Pons (tissue), 1 donor: ENCODE data around the gene KRTAP12-2.
"Not testable (repeated sequence)": the region's sequence is repeated elsewhere in the genome, so short reads cannot be mapped to it uniquely, and the experiment has no call there.

ENCODE experiments used
- DNase-seq: peaks from one replicate; pipeline ENCODE4 v3.0.0-alpha.2; 2016; ENCODE audit warnings: low spot score

The KRTAP12-2 gene

GRCh38 chr21:44702111-44702972 is 35.6 kb upstream of the KRTAP12-2 start:
- DNase-seq: no peak

GRCh38 chr21:44701541-44701940 is 34.8 kb upstream of the KRTAP12-2 start:
- no peak for DNase-seq

DNA sequence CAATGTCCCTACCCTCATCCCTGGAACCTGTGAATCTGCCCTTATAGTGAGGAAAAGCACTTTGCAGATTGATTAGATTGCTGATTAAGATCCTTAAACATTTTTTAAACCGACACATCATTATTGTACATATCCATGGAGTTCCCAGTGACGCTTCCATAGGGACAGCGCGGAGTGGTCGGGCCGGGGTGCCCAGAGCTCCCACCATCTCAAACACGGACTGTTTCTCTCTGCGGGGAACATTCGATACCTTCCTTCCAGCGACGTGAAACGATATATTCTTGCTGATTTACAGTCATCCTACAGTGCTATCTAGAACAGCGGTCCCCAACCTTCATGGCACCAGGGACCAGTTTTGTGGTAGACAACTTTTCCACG is 34.3 kb upstream of the KRTAP12-2 start:
- DNase-seq: no peak

- no peak for DNase-seq
Measured at GRCh38 chr21:44700101-44701022, 33.6 kb upstream of the KRTAP12-2 start.

DNA sequence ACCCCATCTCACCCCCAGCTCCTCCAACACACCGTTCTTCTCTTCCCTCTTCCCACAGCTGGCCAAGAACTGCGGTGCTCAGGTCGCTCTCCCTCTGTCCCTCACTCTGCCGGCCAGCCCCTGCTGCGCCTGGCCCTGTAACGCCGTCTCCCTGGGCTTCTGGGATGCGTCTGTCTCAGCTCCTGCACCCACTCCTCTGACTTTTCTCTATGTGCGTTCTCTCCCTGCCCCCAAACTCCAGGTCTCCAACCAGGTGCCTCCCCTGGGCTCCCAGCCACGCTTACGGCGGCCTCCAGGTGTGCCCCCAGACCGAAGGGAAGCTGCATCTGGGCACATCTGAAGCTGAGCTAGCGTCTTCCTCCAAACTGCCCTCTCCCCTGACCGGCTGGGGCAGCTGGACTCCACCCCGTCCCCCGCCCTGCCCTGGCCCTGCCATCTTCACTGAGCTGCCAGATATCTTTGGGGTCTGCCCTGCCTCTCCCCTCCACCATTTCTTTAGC is 32.8 kb upstream of the KRTAP12-2 start:
- DNase-seq: no peak

- DNase-seq: no peak
Measured at GRCh38 chr21:44697811-44698734, 31.3 kb upstream of the KRTAP12-2 start.

DNA sequence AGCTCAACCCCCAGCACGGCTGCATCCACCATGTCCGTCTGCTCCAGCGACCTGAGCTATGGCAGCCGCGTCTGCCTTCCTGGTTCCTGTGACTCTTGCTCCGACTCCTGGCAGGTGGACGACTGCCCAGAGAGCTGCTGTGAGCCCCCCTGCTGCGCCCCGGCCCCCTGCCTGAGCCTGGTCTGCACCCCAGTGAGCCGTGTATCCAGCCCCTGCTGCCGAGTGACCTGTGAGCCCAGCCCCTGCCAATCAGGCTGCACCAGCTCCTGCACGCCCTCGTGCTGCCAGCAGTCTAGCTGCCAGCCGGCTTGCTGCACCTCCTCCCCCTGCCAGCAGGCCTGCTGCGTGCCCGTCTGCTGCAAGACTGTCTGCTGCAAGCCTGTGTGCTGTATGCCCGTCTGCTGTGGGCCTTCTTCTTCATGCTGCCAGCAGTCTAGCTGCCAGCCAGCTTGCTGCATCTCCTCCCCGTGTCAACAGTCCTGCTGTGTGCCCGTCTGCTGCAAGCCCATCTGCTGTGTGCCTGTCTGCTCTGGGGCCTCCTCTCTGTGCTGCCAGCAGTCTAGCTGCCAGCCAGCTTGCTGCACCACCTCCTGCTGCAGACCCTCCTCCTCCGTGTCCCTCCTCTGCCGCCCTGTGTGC is 30.6 kb upstream of the KRTAP12-2 start, which contains the start of gene KRTAP10-12:
KRTAP10-12 (plus strand) TSS at position 1 of the 639 bp plus-strand sequence; CDS start at position 31, 30 bp downstream.
- not testable (repeated sequence) for DNase-seq

GRCh38 chr21:44696572-44696971 is 29.8 kb upstream of the KRTAP12-2 start:
- DNase-seq: no peak

GRCh38 chr21:44695641-44696040 is 28.9 kb upstream of the KRTAP12-2 start:
- no peak for DNase-seq

GRCh38 chr21:44695184-44695583 is 28.5 kb upstream of the KRTAP12-2 start:
- DNase-seq: no peak

DNA sequence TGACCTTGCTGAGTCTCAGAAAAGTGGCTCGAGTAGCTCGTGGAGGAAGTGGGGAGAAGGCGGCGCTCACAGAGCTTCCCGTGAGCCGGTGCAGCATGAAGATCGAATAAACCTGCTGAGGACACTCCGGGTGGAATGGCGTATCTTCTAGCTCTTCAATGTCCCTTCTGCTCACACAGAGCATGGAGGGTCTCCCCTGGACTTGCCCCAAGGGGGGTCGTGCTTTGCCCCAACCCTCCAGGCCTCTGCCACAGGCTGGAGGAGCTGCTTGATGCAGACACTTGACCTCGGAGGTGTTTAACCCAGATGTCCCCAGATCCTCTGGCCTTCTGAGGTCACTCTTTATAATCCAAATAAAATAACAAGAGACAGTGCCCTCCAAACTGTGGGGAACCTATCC is 28.0 kb upstream of the KRTAP12-2 start:
- DNase-seq: no peak

DNA sequence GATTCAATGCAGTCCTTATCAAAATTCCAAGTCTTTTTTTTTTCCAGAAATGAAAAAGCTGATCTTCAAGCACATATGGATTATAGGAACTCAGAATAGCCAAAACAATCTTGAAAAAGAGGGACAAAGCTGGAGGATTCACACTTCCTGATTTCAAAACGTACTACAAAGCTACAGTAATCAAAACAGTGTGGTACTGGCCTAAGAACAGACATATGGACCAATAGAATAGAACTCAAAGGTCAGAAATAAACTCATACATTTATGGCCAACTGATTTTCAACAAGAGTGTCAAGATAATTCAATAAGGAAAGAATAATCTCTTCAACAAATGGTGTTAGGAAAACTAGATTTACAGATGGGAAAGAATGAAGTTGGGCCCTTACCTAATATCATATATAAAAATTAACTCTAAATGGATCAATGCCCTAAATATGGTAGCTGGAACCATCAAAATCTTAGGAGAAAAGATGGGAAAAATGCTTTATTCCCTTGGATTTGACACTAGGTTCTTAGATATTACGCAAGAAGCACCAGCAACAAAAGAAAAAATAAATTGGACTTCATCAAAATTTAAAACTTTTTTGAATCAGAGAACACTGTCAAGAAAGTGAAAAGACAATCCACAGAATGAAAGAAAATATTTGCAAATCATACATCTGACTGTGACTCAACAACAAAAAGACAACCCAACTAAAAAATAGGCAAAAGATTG is 26.2 kb upstream of the KRTAP12-2 start:
- no peak for DNase-seq

DNA sequence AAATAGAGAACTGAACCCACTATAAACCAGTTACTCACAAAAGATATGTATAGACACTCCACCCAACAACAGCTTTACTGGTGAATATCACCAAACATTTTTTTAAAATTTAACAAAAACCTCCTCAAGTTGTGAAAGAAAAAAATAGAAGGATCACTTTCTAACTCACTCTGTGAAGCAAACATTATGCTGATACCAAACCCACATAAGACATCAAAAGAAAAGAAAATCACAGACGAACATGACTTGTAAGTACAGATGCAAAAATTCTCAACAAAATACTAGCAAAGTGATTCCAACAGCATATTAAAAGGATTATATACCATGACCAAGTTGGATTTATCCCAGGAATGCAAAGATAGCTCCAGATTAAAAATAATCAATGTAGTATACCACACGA is 25.0 kb upstream of the KRTAP12-2 start:
- DNase-seq: no peak

DNA sequence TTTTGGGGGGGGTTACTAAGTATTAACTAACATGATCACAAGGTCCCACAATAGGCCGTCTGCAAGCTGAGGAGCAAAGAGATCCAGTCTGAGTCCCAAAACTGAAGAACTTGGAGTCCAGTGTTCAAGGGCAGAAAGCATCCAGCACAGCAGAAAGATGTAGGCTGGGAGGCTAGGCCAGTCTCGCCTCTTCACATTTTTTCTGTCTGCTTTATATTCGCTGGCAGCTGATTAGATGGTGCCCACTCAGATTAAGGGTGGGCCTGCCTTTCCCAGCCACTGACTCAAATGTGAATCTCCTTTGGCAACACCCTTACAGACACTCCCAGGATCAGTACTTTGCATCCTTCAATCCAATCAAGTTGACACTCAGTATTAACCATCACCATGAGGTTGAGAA is 23.0 kb upstream of the KRTAP12-2 start:
- not testable (repeated sequence) for DNase-seq

GRCh38 chr21:44687671-44688070 is 20.9 kb upstream of the KRTAP12-2 start:
- DNase-seq: no peak

DNA sequence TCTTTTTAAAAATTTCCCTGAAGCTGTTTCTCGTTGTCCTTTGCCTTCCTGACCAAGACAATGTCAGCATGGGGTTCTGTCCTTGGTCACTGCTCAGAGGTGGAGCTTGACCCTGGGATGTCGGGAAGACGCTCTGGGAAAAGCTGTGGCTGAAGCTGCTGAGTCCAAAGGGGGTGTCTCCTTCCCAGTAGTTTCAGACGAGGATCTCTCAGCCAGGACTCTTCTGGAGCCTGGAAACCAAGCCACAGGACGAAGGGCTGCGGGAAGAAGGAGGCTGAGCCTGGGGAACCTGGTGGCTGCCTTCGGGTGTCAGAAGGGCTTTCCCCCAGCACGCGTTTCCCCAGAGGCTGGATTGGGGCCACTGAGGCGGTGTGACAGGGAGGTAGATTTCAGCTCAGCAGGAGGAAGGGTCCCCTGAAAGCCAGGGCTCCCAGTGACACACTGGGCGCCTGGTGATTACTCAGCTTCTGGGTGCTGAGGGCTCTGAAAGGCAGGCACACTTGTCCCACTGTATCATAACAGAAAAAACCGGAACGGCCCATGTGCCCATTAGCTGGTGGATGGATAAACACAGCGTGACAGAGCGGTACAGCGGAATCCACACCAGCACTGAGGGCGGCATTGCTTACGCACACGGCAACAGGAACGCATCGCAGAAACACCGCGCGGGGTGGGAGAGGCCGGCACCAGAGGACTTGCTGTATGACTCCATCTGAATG is 20.3 kb upstream of the KRTAP12-2 start:
- DNase-seq: no peak

DNA sequence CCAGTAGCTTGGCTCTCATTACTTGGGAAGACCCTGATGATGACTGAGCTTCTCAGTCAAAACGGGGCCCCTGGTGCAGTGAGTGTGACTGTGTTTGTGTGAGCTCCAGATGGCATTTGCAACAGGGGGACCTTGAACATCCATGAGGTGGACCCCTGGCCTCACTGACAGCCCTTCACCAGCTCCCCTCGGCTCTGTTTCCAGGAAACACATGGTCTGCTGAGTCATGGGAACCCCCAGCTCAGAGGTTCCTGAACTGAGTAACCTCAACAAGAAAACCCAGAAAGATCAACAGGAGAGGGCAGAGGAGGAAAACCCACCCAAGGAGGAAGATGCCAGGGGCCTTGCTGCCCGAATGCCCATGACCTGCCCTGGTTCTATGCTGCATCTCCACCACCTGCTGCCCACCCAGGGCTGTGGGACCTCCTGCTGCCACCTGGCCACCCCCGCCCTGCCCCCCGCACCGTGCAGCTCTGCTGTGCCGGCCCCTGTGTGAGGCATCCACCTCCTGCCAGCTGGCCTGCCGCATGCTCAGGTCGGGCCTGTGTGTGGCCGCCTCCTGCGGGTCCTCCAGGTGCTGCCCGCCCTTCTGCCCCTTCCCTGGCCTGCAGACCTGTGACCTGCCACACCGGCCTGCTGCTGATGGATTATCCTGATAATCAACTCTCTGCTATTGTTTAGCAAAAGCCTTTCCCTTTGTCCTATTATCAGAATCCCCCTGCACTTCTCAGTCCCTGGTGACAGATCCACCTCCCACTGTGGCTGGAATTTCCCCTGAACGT is 19.5 kb upstream of the KRTAP12-2 start:
- no peak for DNase-seq

DNA sequence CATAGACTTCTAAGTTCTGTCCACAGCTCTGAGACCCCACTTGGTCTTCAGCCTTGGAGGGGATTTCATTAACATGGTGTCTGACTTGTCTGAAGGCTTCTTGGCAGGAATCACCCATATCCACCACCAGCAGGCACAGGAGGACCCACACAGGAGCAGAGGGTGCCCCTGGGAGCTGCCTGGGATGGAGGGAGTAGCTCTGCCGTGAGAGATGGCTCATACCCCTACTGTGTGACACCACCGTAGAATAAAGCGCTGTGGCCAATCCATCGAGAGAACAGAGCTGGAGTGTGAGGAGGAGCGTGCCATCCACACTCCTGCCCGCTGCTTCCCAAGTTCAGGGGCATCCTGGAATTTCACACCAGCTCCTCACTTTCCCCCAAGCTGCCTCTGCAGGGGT is 18.3 kb upstream of the KRTAP12-2 start:
- DNase-seq: not testable (repeated sequence)

DNA sequence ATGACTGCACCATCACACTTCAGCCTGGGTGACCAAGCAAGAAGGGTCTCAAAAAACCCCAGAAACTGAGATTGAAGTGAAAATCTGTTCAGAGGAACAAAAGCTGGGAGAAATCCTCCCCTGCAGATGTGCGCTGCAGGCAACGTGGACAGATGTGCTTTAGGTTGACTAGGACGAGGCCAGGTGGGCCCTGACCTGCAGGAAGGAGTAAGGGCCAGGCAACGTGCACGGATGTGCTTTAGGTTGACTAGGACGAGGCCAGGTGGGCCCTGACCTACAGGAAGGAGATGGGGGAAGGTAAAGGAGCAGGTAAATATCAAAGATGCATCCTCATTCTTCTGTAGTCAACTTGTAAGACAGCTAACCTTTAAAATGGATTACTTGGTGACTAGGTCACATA is 17.8 kb upstream of the KRTAP12-2 start:
- DNase-seq: no peak
